WI38 (cell line): ENCODE data around the gene CLDN2.

Experiments
- H3K4me3 ChIP-seq: 2 replicates; pipeline ENCODE4 v1.5.1; 2011; ENCODE audit warnings: low read depth, mild to moderate bottlenecking, control low read depth, low read length
- CTCF ChIP-seq: IDR thresholded peaks from 2 replicates; pipeline ENCODE4 v1.5.1; 2012; ENCODE audit warnings: low read depth, mild to moderate bottlenecking, control low read depth, low read length

Gene CLDN2

GRCh38 chrX:106917830-106918500 is 2.2 kb upstream of the CLDN2 start:
- no peak overlapping the region for H3K4me3 ChIP-seq
- no peak for TF ChIP-seq CTCF

- TF ChIP-seq CTCF, result no peak
- no peak overlapping the region for H3K4me3 ChIP-seq
Measured at GRCh38 chrX:106921637-106922036, 1.4 kb downstream of the CLDN2 start.

- no peak overlapping the region for H3K4me3 ChIP-seq
- no peak for TF ChIP-seq CTCF
Measured at GRCh38 chrX:106927023-106927422, 6.8 kb downstream of the CLDN2 start.

- no peak for TF ChIP-seq CTCF
- H3K4me3 ChIP-seq, result no peak overlapping the region
Measured at GRCh38 chrX:106927700-106928099, 7.5 kb downstream of the CLDN2 start.

- no peak for TF ChIP-seq CTCF
- H3K4me3 ChIP-seq, result no peak overlapping the region
Measured at GRCh38 chrX:106928227-106928626, 8.0 kb downstream of the CLDN2 start.

- H3K4me3 ChIP-seq, result no peak overlapping the region
- TF ChIP-seq CTCF, result no peak
Measured at GRCh38 chrX:106931831-106932491, 11.8 kb downstream of the CLDN2 start.

- no peak overlapping the region for H3K4me3 ChIP-seq
- TF ChIP-seq CTCF, result no peak
Measured at GRCh38 chrX:106932492-106932923, 12.3 kb downstream of the CLDN2 start.
